ENCODE measurements around the gene CHAT. TPM values are rescaled to one million over a fixed set of nuclear protein-coding genes. Genes with fewer than 3 reads are reported as not detected.

Gene CHAT
- total RNA-seq, 2 donors from 2014 or later, result 0.16 to 1.2 TPM

GRCh38 chr10:49653273-49653929 lies 39.6 kb downstream of the CHAT start:
- intact Hi-C loops (cut with DNase I), result no loop called here
- no peaks in the 10 kb centered on the region for H3K9me3 ChIP-seq
- no peak for TF ChIP-seq CTCF (IDR thresholded peaks at IDR 0.05)
- no peak overlapping the region for H3K27ac ChIP-seq
- H3K4me1 ChIP-seq, result no peaks in the 10 kb centered on the region
- H3K36me3 ChIP-seq, result no peaks in the 10 kb centered on the region
- no peak overlapping the region for H3K4me3 ChIP-seq
- H3K27me3 ChIP-seq, result no peaks in the 10 kb centered on the region
- H3K9ac ChIP-seq (ENCODE audit: low read depth in 2 of 2, low read length in 2 of 2), result no peak overlapping the region
- no peak for DNase-seq

GRCh38 chr10:49654036-49654693 lies 40.3 kb downstream of the CHAT start:
- Histone ChIP-seq H3K9me3 (no peaks in the 10 kb centered on the region), H3K27me3 (no peaks in the 10 kb centered on the region), H3K4me3 (no peak overlapping the region), H3K4me1 (no peaks in the 10 kb centered on the region), H3K36me3 (no peaks in the 10 kb centered on the region), H3K27ac (no peak overlapping the region), H3K9ac (ENCODE audit: low read depth in 2 of 2, low read length in 2 of 2) (no peak overlapping the region)
- no peak for TF ChIP-seq CTCF (IDR thresholded peaks at IDR 0.05)
- intact Hi-C loops (cut with DNase I), result no loop called here
- DNase-seq, result no peak

GRCh38 chr10:49655099-49655498 lies 41.3 kb downstream of the CHAT start:
- no peak for DNase-seq
- H3K9ac ChIP-seq (ENCODE audit: low read depth in 2 of 2, low read length in 2 of 2), result no peak overlapping the region
- H3K27ac ChIP-seq, result no peak overlapping the region
- H3K27me3 ChIP-seq, result no peaks in the 10 kb centered on the region
- no peak overlapping the region for H3K4me3 ChIP-seq
- intact Hi-C loops (cut with DNase I), result no loop called here
- no peaks in the 10 kb centered on the region for H3K4me1 ChIP-seq
- H3K36me3 ChIP-seq, result no peaks in the 10 kb centered on the region
- no peak for TF ChIP-seq CTCF (IDR thresholded peaks at IDR 0.05)
- no peaks in the 10 kb centered on the region for H3K9me3 ChIP-seq

GRCh38 chr10:49656845-49657493 lies 43.1 kb downstream of the CHAT start:
- no peak for DNase-seq
- Histone ChIP-seq H3K36me3 (no peaks in the 10 kb centered on the region), H3K27ac (no peak overlapping the region), H3K4me3 (no peak overlapping the region), H3K27me3 (no peaks in the 10 kb centered on the region), H3K9me3 (no peaks in the 10 kb centered on the region), H3K9ac (ENCODE audit: low read depth in 2 of 2, low read length in 2 of 2) (no peak overlapping the region), H3K4me1 (no peaks in the 10 kb centered on the region)
- no peak for TF ChIP-seq CTCF (IDR thresholded peaks at IDR 0.05)
- intact Hi-C loops (cut with DNase I), result no loop called here

GRCh38 chr10:49657606-49658005 lies 43.8 kb downstream of the CHAT start:
- Histone ChIP-seq H3K36me3 (no peaks in the 10 kb centered on the region), H3K9ac (ENCODE audit: low read depth in 2 of 2, low read length in 2 of 2) (no peak overlapping the region), H3K4me3 (no peak overlapping the region), H3K4me1 (no peaks in the 10 kb centered on the region), H3K27me3 (no peaks in the 10 kb centered on the region), H3K27ac (no peak overlapping the region), H3K9me3 (no peaks in the 10 kb centered on the region)
- intact Hi-C loops (cut with DNase I), result no loop called here
- DNase-seq, result no peak
- TF ChIP-seq CTCF (IDR thresholded peaks at IDR 0.05), result no peak

Data from colonic mucosa (tissue), 4 donors.